Liver (tissue), 3 donors: ENCODE results near the gene C14orf180.

Experiments used
- FOXA1 ChIP-seq: IDR thresholded peaks from 2 replicates; pipeline ENCODE4 v1.6.1; 2016; ENCODE audit warnings: antibody characterized with exemption
- FOXA2 ChIP-seq: IDR thresholded peaks from 2 replicates; pipeline ENCODE4 v1.6.1; 2016; ENCODE audit warnings: antibody characterized with exemption
- GABPA ChIP-seq, 2 donors: IDR thresholded peaks in 1 of 2; conservative IDR thresholded peaks in 1 of 2; 2 replicates each; pipeline ENCODE4 v1.6.1; 2016; ENCODE audit warnings: antibody characterized with exemption in 2 of 2, mild to moderate bottlenecking in 1 of 2, moderate library complexity in 1 of 2
- HNF4G ChIP-seq: IDR thresholded peaks from 2 replicates; pipeline ENCODE4 v1.6.1; 2016; ENCODE audit warnings: antibody characterized with exemption
- SP1 ChIP-seq: IDR thresholded peaks from 2 replicates; pipeline ENCODE4 v1.6.1; 2018; ENCODE audit warnings: antibody characterized with exemption, mild to moderate bottlenecking
- YY1 ChIP-seq: IDR thresholded peaks from 2 replicates; pipeline ENCODE4 v1.6.1; 2016; ENCODE audit warnings: antibody characterized with exemption, mild to moderate bottlenecking
- TF ChIP-seq, protein P1 (sequence below): fragments of 150-350 bp; IDR thresholded peaks from 2 replicates; pipeline ENCODE4 v1.5.1; 2017; ENCODE audit warnings: improper control_type of control experiment, low read depth, low read length; ENCODE audit not compliant: missing input control
- TF ChIP-seq, protein P2 (sequence below): IDR thresholded peaks from 2 replicates; pipeline ENCODE4 v1.6.1; 2016; ENCODE audit warnings: antibody characterized with exemption
- TF ChIP-seq, protein P3 (sequence below): IDR thresholded peaks from 2 replicates; pipeline ENCODE4 v1.6.1; 2016; ENCODE audit warnings: antibody characterized with exemption
- TF ChIP-seq, protein P4 (sequence below): IDR thresholded peaks from 2 replicates; pipeline ENCODE4 v1.6.1; 2016; ENCODE audit warnings: antibody characterized with exemption, mild to moderate bottlenecking
- donor health status: healthy.
- donor health status: healthy.

- TF ChIP-seq, protein P1, sequence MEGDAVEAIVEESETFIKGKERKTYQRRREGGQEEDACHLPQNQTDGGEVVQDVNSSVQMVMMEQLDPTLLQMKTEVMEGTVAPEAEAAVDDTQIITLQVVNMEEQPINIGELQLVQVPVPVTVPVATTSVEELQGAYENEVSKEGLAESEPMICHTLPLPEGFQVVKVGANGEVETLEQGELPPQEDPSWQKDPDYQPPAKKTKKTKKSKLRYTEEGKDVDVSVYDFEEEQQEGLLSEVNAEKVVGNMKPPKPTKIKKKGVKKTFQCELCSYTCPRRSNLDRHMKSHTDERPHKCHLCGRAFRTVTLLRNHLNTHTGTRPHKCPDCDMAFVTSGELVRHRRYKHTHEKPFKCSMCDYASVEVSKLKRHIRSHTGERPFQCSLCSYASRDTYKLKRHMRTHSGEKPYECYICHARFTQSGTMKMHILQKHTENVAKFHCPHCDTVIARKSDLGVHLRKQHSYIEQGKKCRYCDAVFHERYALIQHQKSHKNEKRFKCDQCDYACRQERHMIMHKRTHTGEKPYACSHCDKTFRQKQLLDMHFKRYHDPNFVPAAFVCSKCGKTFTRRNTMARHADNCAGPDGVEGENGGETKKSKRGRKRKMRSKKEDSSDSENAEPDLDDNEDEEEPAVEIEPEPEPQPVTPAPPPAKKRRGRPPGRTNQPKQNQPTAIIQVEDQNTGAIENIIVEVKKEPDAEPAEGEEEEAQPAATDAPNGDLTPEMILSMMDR: no peak
- TF ChIP-seq FOXA2 (no peak), YY1 (no peak), FOXA1 (no peak), GABPA (IDR thresholded peaks at IDR 0.05 in 1 of 2, conservative IDR thresholded peaks at IDR 0.05 in 1 of 2) (no peak), SP1 (no peak), HNF4G (no peak)
- TF ChIP-seq, protein P2, sequence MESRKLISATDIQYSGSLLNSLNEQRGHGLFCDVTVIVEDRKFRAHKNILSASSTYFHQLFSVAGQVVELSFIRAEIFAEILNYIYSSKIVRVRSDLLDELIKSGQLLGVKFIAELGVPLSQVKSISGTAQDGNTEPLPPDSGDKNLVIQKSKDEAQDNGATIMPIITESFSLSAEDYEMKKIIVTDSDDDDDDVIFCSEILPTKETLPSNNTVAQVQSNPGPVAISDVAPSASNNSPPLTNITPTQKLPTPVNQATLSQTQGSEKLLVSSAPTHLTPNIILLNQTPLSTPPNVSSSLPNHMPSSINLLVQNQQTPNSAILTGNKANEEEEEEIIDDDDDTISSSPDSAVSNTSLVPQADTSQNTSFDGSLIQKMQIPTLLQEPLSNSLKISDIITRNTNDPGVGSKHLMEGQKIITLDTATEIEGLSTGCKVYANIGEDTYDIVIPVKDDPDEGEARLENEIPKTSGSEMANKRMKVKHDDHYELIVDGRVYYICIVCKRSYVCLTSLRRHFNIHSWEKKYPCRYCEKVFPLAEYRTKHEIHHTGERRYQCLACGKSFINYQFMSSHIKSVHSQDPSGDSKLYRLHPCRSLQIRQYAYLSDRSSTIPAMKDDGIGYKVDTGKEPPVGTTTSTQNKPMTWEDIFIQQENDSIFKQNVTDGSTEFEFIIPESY: no peak
- TF ChIP-seq, protein P3, sequence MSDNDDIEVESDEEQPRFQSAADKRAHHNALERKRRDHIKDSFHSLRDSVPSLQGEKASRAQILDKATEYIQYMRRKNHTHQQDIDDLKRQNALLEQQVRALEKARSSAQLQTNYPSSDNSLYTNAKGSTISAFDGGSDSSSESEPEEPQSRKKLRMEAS: no peak
- TF ChIP-seq, protein P4, sequence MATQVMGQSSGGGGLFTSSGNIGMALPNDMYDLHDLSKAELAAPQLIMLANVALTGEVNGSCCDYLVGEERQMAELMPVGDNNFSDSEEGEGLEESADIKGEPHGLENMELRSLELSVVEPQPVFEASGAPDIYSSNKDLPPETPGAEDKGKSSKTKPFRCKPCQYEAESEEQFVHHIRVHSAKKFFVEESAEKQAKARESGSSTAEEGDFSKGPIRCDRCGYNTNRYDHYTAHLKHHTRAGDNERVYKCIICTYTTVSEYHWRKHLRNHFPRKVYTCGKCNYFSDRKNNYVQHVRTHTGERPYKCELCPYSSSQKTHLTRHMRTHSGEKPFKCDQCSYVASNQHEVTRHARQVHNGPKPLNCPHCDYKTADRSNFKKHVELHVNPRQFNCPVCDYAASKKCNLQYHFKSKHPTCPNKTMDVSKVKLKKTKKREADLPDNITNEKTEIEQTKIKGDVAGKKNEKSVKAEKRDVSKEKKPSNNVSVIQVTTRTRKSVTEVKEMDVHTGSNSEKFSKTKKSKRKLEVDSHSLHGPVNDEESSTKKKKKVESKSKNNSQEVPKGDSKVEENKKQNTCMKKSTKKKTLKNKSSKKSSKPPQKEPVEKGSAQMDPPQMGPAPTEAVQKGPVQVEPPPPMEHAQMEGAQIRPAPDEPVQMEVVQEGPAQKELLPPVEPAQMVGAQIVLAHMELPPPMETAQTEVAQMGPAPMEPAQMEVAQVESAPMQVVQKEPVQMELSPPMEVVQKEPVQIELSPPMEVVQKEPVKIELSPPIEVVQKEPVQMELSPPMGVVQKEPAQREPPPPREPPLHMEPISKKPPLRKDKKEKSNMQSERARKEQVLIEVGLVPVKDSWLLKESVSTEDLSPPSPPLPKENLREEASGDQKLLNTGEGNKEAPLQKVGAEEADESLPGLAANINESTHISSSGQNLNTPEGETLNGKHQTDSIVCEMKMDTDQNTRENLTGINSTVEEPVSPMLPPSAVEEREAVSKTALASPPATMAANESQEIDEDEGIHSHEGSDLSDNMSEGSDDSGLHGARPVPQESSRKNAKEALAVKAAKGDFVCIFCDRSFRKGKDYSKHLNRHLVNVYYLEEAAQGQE: no peak
Observed at GRCh38 chr14:104532191-104532555, 47.4 kb upstream of the C14orf180 start.
